ENCODE measurements around the gene VAT1.

- TF ChIP-seq CTCF (IDR thresholded peaks at IDR 0.05; ENCODE audit: borderline replicate concordance, extremely low read depth, low read length, poor library complexity, severe bottlenecking) (no peak), EZH2 (IDR thresholded peaks at IDR 0.05; ENCODE audit: borderline replicate concordance, low read depth, low read length, severe bottlenecking) (no peak)
Measured at GRCh38 chr17:42975265-42975664, 46.9 kb downstream of the VAT1 start.
